SKM-1 (cell line): ENCODE measurements around the gene NOTCH2.
A peak's percentile ranks its signal among the peaks of the same experiment; 100 is the strongest.

ENCODE experiments used
- DNase-seq: peaks from one replicate; lab custom pipeline; 2025; ENCODE audit not compliant: unreplicated experiment; lab: John Stamatoyannopoulos, UW

NOTCH2 gene

DNA sequence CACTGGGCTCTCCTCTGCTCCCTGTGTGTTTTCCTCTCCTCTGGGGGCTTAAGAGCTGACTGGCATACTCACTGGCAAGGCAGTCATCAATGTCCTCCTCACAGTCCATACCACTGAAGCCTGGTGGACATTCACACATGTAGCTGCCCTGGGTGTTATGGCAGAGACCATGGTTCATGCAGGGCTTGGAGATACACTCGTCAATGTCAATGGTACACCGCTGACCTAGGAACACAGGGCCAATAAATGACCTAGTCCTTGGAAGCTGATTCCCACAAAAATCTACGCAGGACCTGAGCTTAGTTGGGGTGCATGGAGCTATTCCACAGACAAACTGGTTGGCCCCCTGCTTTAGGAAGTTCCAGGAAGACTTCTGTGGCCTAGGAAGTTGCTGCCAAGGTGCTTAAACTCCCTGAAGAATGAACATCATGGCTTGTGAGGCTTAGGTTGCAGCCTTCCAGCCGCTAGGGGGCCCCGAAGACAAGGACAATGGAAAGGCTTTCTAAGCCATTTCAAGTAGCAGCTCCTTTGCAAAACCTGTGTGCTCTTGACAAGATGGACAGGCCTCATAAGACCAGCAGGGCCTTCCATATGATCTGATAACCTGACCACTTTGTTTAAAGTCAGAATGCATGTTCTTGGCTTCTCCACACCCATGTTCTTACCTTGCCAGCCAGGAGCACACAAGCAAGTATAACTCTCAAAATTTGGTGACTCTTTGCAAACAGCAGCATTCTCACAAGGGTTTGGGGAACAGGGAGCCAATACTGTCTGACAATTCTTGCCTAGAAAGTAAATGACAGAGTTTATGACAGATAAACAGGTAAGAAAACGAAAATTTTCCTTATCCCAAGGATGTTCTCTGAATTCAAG, 120.9 kb downstream of the NOTCH2 start:
- DNase-seq, result peak; percentile 64

DNA sequence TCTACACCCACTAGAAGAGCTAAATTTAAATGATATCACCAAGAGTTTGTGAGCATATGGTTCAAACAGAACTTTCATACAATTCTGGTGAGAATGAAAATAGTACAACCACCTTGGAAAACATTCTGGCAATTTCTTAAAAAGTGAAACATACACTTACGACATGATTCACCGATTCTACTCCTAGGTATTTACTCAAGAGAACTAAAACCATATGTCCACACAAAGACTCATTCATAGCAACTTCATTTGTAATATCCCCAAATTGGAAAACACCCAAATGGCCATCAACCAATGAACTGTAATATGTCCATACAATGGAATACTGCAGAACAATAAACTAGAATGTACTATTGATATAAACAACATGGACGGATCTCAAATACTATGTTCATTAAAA, 122.0 kb downstream of the NOTCH2 start:
- no peak for DNase-seq

DNA sequence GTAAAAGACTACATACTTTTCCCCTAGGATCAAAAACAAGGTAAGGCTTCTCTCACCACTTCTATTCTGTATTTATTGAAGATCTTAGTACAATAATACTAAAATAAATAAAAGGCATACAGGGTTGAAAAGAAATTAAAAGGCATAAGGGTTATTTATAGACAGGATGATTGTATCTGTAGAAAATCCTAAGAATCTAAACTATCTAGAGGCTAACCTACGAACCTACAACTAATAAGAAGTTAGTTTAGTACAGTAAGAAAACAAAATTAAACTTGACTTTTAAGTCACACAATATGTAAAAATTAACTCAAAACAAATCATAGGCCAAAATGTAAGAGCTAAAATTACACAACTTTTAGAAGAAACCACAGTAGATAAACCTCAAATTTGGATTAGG, 122.7 kb downstream of the NOTCH2 start:
- DNase-seq, result no peak

DNA sequence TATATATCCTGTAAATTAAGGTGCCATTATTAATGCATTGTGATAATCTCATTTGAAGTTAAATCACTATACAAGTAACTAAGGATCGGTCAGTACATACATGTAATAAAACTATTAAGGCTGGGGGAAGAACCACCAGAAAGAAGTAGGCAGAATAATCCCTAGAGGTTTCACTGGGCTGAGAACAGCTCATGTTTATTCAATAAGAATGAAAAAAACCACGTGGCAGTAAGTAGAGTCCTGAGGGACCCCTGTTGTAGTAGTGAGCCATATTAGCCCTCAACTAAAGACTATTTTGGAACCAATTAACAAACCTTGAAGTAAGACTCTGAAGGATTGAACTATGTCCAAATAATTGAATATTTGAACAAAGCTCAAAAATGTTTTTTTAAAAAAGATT, 126.2 kb downstream of the NOTCH2 start:
- DNase-seq, result no peak

- DNase-seq, result no peak
Measured at GRCh38 chr1:119941392-119941791, 128.1 kb downstream of the NOTCH2 start.

GRCh38 chr1:119940697-119941096, 128.8 kb downstream of the NOTCH2 start:
- no peak for DNase-seq

- no peak for DNase-seq
Measured at GRCh38 chr1:119937198-119937597, 132.3 kb downstream of the NOTCH2 start.

- no peak for DNase-seq
Measured at GRCh38 chr1:119935915-119936314, 133.5 kb downstream of the NOTCH2 start.

DNA sequence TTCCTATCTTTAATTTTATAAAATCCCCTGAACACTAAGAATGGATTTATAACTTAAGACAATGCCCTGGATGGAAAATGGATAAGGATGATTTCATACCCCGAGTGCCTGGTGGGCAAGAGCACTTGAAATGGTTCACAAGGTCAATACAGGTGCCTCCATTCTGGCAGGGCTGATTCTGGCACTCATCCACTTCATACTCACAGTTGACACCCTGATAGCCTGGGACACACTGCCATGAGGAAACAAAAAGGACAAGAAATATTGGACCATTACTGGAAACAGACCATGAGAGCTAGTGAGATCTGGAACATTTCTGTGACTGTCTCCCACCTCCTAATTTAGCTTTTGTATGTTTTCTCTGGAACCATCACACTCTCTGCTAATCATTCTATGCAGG, 134.1 kb downstream of the NOTCH2 start:
- no peak for DNase-seq

DNA sequence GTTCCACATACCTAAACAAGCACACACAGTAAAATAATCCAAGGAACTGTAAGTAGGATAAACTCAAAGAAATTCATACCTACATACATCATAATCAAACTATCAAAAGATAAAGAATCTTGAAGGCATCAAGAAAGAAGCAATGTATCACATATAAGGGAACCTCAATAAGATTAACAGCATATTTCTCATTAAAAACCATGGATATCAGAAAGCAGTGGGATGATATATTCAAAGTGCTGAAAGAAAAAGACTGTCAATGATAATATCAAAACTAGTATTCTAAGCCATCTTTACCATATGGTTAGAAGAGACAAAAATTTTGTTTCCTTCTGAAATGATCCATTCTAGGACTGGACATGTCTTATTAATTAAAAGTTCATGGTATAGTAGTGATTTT, 136.1 kb downstream of the NOTCH2 start:
- DNase-seq, result no peak

DNA sequence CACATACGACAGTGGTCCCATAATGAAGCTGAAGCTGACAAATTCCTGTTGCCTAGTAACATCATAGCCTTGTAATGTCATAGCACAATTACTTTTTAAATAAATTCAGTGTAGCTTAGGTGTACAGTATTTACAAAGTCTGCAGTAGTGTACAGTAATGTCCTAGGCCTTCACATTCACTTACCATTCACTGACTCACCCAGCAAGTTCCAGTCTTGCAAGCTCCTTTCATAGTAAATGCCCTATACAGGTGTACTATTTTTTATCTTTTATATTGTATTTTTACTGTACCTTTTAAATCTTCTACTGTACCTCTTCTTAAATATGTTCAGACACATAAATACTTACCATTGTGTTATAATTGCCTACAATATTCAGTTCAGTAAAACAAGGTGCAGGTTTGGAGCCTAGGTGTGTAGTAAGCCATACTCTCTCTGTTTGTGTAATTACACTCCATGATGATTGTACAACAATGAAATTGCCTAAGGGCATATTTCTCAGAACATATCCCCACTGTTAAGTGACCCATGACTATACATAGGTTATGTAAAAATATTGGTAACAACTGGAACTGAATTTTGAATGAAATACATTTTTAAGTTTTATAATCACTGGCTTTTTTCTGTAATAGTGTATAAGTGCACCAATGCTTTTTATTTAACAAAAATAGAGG, 139.7 kb downstream of the NOTCH2 start:
- DNase-seq, result no peak

GRCh38 chr1:119926553-119926952, 142.9 kb downstream of the NOTCH2 start:
- DNase-seq, result no peak

DNA sequence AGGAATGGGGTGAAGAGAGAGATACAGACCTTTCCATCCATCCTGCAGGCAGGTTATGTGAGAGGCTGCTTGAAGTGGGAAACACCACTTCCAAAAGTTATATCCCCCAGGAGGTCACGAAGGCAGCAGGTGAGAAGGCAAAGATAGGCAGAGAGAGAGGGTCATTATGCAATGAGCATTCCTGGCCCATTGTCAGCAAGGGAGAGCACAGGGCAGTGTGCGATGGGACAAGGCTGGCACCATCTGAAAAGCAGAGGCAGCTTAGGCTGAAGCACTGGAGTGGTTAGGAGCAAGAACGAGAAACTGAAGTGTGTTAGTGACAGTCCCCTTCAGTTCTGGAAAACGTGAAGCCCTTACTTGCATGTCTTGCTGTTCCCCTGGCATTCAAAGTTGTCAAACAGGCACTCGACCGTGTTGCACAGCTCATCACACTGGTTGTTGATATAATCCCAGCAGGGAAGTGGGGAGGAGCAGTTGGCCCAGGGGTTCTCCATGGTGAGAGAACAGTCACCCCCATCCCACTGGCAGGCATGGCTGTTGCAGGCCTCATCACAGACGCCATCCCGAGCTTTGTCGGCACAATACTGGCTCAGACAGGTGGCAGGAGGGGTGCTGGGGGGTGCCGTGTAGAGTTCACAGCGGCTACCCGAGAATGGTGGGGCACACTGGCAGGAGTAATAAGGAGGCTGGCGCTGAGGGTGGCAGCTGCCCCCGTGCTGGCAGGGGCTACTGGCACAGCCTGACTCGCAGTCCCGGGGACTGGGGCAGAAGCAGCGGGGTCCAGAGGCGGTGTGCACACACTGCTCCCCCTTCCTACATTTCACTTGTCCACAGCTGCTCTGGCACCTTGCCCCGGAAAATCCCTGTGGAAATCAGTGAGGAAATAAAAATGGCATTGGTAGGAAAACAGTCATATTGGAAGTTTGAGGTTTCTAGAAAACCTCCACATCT, 144.2 kb downstream of the NOTCH2 start:
- no peak for DNase-seq

- no peak for DNase-seq
Measured at GRCh38 chr1:119920104-119920968, 149.1 kb downstream of the NOTCH2 start.

DNA sequence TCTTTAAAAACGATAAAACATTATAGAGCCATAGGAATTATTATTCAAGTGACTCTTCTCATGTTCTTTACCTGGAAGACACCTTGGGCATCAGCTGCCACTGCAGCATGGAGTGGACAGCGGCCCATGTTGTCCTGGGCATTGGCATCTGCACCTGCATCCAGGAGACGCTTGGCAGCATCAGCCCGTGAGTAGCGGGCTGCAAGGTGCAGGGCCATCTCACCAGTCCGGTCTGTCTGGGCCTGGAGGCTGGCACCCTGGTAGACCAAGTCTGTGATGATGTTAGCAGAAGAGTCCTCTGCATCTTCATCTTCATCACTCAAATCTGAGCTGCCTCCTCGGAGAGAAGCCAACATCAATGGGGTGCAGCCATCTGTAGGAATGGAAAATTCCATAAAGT, 150.2 kb downstream of the NOTCH2 start:
- no peak for DNase-seq

GRCh38 chr1:119918301-119918700, 151.2 kb downstream of the NOTCH2 start:
- no peak for DNase-seq

DNA sequence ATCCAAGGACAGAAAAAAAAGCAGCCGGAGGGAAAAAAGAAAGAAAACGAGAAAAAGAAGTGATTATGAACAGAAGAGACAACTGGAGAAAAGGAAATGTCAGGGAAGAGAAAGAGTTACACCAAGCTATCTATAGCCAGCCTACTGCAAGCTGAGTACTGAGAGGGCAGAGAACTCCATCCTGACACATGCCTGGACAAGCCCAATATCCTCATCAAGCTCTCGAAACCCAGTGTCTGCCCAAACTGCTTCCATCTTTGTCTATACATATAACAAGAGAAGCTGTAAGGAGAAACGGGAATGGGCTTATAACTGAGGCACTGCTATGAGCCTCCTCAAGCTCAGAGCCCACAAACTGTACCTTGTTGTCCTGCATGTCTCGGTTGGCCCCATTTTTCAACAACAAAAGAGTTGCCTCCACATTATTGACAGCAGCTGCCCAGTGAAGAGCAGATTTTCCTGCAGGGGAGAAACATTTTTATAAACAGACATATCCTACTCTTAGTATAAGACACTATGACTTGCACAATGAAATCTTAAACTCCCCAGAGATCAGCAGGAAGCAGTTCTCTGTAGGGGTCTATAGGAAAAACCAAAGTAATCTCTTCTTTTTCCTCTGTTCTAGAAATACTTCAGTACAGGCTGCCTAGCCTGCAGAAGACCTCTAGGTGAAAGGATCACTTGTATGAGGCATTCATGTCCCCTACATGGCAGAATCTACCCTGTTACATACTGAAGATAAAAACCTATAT, 152.0 kb downstream of the NOTCH2 start:
- DNase-seq, result no peak

GRCh38 chr1:119915517-119915916, 153.9 kb downstream of the NOTCH2 start:
- no peak for DNase-seq

GRCh38 chr1:119914071-119914470, 155.4 kb downstream of the NOTCH2 start:
- DNase-seq, result no peak

DNA sequence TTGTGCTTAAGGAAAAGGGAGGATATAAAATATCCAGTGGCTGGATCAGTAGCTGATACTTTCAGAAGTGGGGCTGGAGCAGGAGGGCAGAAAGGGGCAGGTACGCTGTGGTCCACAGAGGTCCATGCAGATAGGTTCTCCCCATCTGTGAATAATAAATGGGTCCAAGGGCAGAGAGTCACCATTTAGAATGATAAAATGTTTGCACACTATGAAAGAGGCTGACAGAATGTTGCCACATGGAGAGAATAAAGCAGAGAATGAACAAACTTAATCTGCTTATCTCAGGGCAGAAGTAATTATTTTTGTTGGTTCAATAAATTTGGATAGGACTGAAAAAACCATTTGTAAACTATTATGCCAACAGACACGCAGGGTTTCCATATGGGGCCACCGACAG, 156.5 kb downstream of the NOTCH2 start:
- DNase-seq, result no peak
